D341Med (cell line): ENCODE results near the gene PRKAG3.
"Not testable (repeated sequence)": the region's sequence is repeated elsewhere in the genome, so short reads cannot be mapped to it uniquely, and the experiment has no call there.

ENCODE experiments used
- DNase-seq: peaks from one replicate; pipeline ENCODE4 v3.0.0; 2012; ENCODE audit warnings: low spot score

Gene PRKAG3

GRCh38 chr2:218863021-218863520 is 31.5 kb upstream of the PRKAG3 start:
- no peak for DNase-seq

- DNase-seq, result no peak
Measured at GRCh38 chr2:218861645-218862318, 30.2 kb upstream of the PRKAG3 start.

- peak; percentile 90 for DNase-seq
Measured at GRCh38 chr2:218860950-218861381, 29.4 kb upstream of the PRKAG3 start.

- peak; percentile 20 for DNase-seq
Measured at GRCh38 chr2:218859988-218860831, 28.6 kb upstream of the PRKAG3 start.

- peak; percentile 69 for DNase-seq
Measured at GRCh38 chr2:218859556-218859987, 28.0 kb upstream of the PRKAG3 start, which contains the start of gene WNT6. TSS of gene WNT6 (plus strand) at chr2:218859805. CDS start at chr2:218860038, 233 bp downstream.

- DNase-seq, result no peak
Measured at GRCh38 chr2:218858671-218859555, 27.3 kb upstream of the PRKAG3 start.

GRCh38 chr2:218858138-218858445 is 26.5 kb upstream of the PRKAG3 start:
- DNase-seq, result no peak

GRCh38 chr2:218857371-218858137 is 26.0 kb upstream of the PRKAG3 start:
- DNase-seq, result peak; percentile 8

GRCh38 chr2:218856896-218857243 is 25.3 kb upstream of the PRKAG3 start:
- no peak for DNase-seq

- no peak for DNase-seq
Measured at GRCh38 chr2:218856167-218856895, 24.7 kb upstream of the PRKAG3 start.

- DNase-seq, result peak; percentile 12
Measured at GRCh38 chr2:218855305-218856166, 23.9 kb upstream of the PRKAG3 start.

GRCh38 chr2:218854860-218855259 is 23.3 kb upstream of the PRKAG3 start:
- DNase-seq, result peak; percentile 9

- no peak for DNase-seq
Measured at GRCh38 chr2:218853766-218854165, 22.2 kb upstream of the PRKAG3 start.

- DNase-seq, result peak; percentile 60
Measured at GRCh38 chr2:218852911-218853667, 21.5 kb upstream of the PRKAG3 start.

GRCh38 chr2:218851286-218851685 is 19.7 kb upstream of the PRKAG3 start:
- DNase-seq, result no peak

GRCh38 chr2:218850796-218851195 is 19.2 kb upstream of the PRKAG3 start:
- DNase-seq, result no peak

- no peak for DNase-seq
Measured at GRCh38 chr2:218849721-218850120, 18.1 kb upstream of the PRKAG3 start.

- not testable (repeated sequence) for DNase-seq
Measured at GRCh38 chr2:218846963-218847362, 15.4 kb upstream of the PRKAG3 start.

- not testable (repeated sequence) for DNase-seq
Measured at GRCh38 chr2:218844334-218844733, 12.7 kb upstream of the PRKAG3 start.
